Measurements from ENCODE around the gene PFN3.
"Not testable (repeated sequence)": the region's sequence is repeated elsewhere in the genome, so short reads cannot be mapped to it uniquely, and the experiment has no call there.

Gene PFN3

GRCh38 chr5:177425801-177426565 is 25.5 kb upstream of the PFN3 start:
- DNase-seq (ENCODE audit: low read depth in 2 of 2, low spot score in 1 of 2) = peak; percentile 98 to 99

GRCh38 chr5:177425196-177425800 is 24.8 kb upstream of the PFN3 start:
- no peak for DNase-seq (ENCODE audit: low read depth in 2 of 2, low spot score in 1 of 2)

DNA sequence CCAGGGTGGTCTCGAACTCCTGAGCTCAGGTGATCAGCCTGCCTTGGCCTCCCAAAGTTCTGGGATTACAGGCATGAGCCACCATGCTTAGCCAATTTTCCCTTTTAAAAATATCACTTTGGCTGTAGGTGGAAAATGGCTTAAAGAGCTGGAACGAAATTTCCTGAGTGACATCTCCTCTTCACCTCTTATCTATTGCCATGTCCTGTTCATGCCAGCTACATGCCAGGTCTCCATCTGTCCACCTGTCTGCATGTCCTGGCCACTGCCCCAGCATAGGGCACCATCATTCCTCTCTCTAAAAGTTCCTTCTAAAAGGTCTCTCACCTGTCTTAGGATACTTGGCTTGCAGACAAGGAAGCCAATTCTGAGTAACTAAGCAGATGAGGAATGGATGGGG is 23.2 kb upstream of the PFN3 start:
- no peak for DNase-seq (ENCODE audit: low read depth in 2 of 2, low spot score in 1 of 2)

DNA sequence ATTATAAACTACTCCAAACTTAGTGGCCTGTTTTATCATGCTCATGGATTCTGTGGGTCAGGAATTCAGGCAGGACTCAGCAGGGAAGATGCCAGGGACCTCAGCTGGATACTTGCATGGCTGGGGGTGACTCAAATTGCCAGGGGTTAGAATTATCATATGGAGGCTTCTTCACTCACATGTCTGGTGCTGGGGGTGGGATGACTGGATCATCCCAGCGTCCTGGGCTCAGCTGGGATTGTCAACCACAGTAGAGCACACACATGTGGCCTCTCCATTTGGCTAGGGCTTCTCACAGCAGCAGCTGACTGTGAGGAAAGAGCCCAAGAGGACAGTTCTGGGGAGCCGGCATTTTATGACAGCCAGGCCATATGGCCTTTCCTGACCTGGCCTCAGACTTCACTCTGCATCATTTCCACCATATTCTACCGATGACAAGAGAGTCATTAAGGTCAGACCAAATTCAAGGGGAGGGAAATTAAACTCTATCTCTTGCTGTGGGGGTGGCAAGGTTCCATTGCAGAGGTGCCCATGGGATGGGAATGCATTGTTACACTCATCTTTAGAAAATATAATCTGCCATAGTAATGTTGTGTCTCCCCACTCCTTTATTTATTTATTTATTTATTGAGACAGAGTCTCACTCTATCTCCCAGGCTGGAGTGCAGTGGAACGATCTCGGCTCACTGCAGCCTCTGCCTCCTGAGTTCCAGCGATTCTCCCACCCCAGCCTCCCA is 20.8 kb upstream of the PFN3 start:
- DNase-seq (ENCODE audit: low read depth in 2 of 2, low spot score in 1 of 2) = no peak

DNA sequence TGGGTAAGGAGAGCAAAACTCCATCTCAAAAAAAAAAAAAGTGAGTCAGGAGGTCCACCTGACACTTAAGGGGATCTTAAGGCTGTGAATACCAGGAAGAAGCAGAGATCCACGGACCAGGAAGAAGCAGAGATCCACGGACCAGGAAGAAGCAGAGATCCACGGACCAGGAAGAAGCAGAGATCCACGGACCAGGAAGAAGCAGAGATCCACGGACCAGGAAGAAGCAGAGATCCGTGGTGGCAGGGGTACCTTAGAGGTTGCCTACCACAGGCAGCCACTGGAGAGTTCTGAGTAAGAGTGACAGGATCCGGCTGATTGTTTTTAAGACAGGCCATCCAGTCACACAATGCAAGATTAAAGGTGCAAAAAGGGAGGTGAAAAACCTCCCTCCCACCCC is 20.0 kb upstream of the PFN3 start:
- not testable (repeated sequence) for DNase-seq (ENCODE audit: low read depth in 2 of 2, low spot score in 1 of 2)

DNA sequence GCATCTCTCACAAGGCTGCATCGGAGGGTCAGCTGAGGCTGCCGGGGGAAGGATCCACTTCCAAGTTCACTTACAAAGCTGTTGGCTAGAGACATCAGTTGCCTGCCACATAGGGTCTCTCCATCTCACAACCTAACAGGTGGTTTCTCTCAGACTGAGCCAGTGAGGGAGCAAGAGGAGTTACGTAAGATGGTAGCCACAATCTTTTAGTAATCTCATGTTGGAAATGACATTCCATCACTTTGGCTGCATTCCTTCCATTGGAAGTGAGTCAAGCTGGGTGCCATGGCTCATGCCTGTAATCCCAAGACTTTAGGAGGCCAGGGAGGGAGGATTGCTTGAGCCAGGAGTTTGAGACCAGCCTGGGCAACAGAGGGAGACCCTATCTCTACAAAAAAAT is 18.6 kb upstream of the PFN3 start:
- no peak for DNase-seq (ENCODE audit: low read depth in 2 of 2, low spot score in 1 of 2)

GRCh38 chr5:177417081-177417480 is 16.6 kb upstream of the PFN3 start:
- DNase-seq (ENCODE audit: low read depth in 2 of 2, low spot score in 1 of 2) = not testable (repeated sequence)

- DNase-seq (ENCODE audit: low read depth in 2 of 2, low spot score in 1 of 2) = no peak
Observed at GRCh38 chr5:177414481-177414880, 14.0 kb upstream of the PFN3 start.

DNA sequence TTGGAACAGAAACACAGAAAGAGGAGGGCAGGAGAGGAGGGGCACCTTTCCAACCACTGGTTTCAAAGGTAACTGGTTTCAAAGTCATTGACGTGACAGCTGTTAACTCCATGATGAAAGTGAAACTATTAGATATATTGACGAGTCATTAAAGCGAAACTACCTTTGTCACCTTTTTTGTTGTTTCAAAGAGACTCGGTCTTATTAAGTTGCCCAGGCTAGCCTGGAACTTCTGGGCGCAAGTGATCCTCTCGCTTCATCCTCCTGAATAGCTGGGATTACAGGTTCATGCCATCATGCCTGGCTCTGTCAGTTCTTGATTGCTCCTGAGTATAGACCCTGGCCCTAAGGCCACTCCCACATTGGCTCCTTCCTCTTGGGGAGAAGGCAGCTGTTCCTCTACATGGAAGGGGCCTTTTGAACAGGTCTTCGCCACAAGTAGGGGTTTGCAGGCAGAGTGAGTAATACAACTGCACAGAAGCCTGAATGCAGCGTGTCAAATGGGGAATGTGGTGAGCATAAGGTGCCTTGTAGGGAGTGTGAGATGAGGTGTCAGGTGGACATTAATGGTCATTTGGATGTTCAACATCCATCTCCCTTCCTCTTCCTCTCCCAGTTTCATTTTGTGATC is 12.3 kb upstream of the PFN3 start:
- DNase-seq (ENCODE audit: low read depth in 2 of 2, low spot score in 1 of 2) = no peak

- no peak for DNase-seq (ENCODE audit: low read depth in 2 of 2, low spot score in 1 of 2)
Observed at GRCh38 chr5:177410575-177410974, 10.1 kb upstream of the PFN3 start.

DNA sequence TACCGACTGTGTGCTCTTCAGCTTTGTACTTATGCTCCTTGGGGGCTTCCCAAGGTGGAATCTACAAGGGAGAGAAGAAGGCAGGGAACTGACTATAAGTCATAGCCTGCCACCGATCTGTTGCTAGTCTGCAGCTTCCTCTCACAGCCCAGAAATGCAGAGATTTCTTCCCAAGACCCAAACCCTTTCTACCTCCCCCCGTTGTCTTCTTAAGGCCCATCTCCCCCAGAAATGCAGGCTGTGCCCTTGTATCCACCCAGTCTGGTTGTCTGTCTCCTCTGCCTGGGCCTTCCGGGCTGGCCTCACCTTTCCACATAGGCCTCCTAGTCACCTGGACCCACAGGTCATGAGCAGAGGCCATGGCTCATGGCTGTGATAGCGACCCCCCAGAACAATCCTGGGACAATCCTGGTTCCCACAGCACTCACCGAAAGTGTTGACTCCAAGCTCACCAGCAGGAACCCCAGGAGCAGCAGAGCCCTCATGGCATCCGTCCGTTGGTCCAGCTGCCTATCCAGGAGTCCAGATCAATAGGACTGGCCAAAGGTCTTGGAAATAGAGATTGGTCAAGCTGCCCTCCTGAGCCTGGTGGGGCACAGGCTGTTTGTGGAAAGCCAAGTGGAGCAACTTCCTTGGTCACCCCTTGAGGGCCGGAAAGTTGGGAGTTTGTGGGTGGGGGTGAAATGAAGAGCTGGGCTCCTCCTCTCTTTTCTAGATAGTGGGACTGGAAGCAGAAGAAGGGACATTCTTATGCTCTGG is 8.8 kb upstream of the PFN3 start, which contains the start of gene F12:
Gene F12, minus strand, starts transcription at position 522 of the 759 bp plus-strand sequence. Its CDS starts 37 bp downstream, at position 485.
- no peak for DNase-seq (ENCODE audit: low read depth in 2 of 2, low spot score in 1 of 2)

GRCh38 chr5:177405805-177406204 is 5.3 kb upstream of the PFN3 start:
- DNase-seq (ENCODE audit: low read depth in 2 of 2, low spot score in 1 of 2) = no peak

DNA sequence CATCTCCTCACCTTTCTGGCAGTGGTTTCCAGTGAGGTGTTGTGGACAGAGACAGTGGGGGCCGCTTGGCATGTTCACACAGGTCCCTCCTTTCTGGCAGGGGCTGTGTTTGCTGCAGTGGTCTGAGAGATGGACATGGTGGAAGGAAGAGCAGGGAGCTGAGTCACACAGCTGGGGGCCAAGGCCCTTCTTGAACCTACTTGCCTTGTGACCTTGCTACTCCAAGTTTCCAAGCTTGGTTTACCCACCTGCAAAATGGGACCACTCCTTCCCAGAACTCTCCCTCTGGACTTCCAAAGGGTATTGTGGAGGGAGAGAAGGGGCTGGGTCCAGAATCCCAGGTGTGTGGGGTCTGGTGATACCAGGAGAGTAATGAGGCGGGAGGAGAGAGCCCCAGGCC is 4.9 kb upstream of the PFN3 start:
- no peak for DNase-seq (ENCODE audit: low read depth in 2 of 2, low spot score in 1 of 2)

- no peak for DNase-seq (ENCODE audit: low read depth in 2 of 2, low spot score in 1 of 2)
Observed at GRCh38 chr5:177404641-177405179, 4.2 kb upstream of the PFN3 start.

- DNase-seq (ENCODE audit: low read depth in 2 of 2, low spot score in 1 of 2) = peak in 1 of 2 donors; percentile 75
Observed at GRCh38 chr5:177403792-177404640, 3.6 kb upstream of the PFN3 start.

- no peak for DNase-seq (ENCODE audit: low read depth in 2 of 2, low spot score in 1 of 2)
Observed at GRCh38 chr5:177403102-177403791, 2.8 kb upstream of the PFN3 start.

DNA sequence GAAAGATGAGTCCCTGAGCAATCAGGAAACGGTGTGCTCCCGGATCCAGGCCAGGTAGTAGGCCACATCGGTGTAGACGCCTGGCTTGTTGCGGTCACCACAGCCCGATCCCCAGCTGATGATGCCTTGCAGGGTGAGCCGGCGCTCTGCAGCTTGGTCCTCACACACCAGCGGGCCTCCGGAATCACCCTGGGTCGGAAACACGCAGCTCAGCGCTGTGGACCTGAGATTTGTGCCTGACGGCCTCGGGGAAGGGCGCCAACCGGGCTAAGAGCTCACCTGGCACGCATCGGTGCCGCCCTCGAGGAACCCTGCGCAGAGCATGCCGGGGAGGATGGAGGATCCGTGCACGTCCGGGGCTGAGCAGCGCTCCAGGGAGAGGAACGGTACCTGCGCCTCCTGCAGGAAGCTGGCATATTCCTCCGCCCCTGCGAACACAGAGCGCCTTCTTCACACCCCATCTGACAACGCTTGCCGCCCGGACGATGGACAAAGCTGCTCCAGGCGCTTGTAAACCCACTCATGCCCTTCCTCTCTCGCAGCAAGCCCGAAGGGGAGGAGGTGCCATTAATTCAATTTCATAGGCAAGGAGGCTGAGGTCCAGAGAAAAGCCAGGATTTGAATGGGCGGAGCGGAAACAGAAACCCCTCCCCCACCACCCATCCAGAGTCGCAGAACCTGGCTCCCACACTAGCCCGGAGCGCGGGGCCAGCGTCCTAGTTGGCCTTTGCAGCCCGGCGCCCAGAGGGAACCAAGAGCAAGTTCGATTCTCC is 2.0 kb upstream of the PFN3 start:
- peak in 1 of 2 donors; percentile 40 for DNase-seq (ENCODE audit: low read depth in 2 of 2, low spot score in 1 of 2)

DNA sequence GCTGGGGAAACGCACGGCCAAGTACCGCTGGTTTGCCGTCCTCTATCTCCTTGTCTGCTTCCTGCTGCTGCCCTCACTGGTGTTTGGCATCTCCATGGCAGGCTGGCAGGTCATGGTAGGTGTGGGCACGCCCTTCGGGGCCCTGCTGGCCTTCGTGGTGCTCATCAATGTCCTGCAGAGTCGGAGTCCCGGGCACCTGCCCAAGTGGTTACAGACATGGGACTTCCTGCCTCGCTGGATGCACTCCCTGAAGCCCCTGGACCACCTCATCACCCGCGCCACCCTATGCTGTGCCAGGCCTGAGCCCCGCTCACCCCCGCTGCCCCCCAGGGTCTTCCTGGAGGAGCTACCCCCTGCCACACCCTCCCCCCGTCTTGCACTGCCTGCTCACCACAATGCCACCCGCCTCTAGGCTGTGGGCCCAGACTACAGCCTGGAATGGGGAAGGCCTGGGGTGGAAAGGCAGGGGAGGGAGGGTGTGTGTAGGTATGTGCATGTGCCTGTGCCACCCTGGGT is 2.5 kb downstream of the PFN3 start:
- no peak for DNase-seq (ENCODE audit: low read depth in 2 of 2, low spot score in 1 of 2)

Measured in stimulated activated CD8-positive, alpha-beta memory T cell treated with anti-CD3 and anti-CD28 coated beads, Interleukin-4, amount 100 ng/mL, for 1 hour (primary cell).